GM18511 (cell line): ENCODE results near the gene PIK3CB.

ENCODE experiments used
- ATAC-seq: cut with Tn5 transposase; IDR thresholded peaks from one replicate; pipeline ENCODE4 v1.9.1; 2021; ENCODE audit warnings: mild to moderate bottlenecking, moderate library complexity; ENCODE audit not compliant: unreplicated experiment

PIK3CB gene

GRCh38 chr3:138834596-138835396 lies at the start of gene PIK3CB:
TSS of gene PIK3CB (minus strand) at chr3:138834928. CDS start at chr3:138759343, 75,585 bp downstream.
- peak; percentile 94 for ATAC-seq

- ATAC-seq: no peak
Measured at GRCh38 chr3:138881233-138881632, 46.5 kb upstream of the PIK3CB start.

GRCh38 chr3:138879541-138880380 lies 45.0 kb upstream of the PIK3CB start:
- no peak for ATAC-seq

GRCh38 chr3:138877226-138877625 lies 42.5 kb upstream of the PIK3CB start:
- no peak for ATAC-seq

GRCh38 chr3:138875754-138876664 lies 41.3 kb upstream of the PIK3CB start:
- ATAC-seq: no peak

GRCh38 chr3:138875096-138875753 lies 40.5 kb upstream of the PIK3CB start:
- ATAC-seq: no peak

GRCh38 chr3:138873471-138874278 lies 38.9 kb upstream of the PIK3CB start:
- no peak for ATAC-seq

- no peak for ATAC-seq
Measured at GRCh38 chr3:138872632-138873031, 37.9 kb upstream of the PIK3CB start.

- no peak for ATAC-seq
Measured at GRCh38 chr3:138867996-138868395, 33.3 kb upstream of the PIK3CB start.

GRCh38 chr3:138863776-138864113 lies 29.0 kb upstream of the PIK3CB start:
- no peak for ATAC-seq

- no peak for ATAC-seq
Measured at GRCh38 chr3:138862924-138863775, 28.4 kb upstream of the PIK3CB start.

GRCh38 chr3:138862531-138862923 lies 27.8 kb upstream of the PIK3CB start:
- no peak for ATAC-seq

GRCh38 chr3:138861798-138862197 lies 27.1 kb upstream of the PIK3CB start:
- no peak for ATAC-seq

GRCh38 chr3:138856799-138857198 lies 22.1 kb upstream of the PIK3CB start:
- ATAC-seq: no peak

GRCh38 chr3:138854940-138855339 lies 20.2 kb upstream of the PIK3CB start:
- no peak for ATAC-seq

GRCh38 chr3:138854204-138854603 lies 19.5 kb upstream of the PIK3CB start:
- ATAC-seq: no peak

- no peak for ATAC-seq
Measured at GRCh38 chr3:138850151-138850550, 15.4 kb upstream of the PIK3CB start.

- ATAC-seq: no peak
Measured at GRCh38 chr3:138849222-138849940, 14.7 kb upstream of the PIK3CB start.
